ENCODE data around the gene BMP5. TPM values are rescaled to one million over a fixed set of nuclear protein-coding genes. Genes with fewer than 3 reads are reported as not detected.

The BMP5 gene
- polyA plus RNA-seq, 1 experiment: not detected

DNA sequence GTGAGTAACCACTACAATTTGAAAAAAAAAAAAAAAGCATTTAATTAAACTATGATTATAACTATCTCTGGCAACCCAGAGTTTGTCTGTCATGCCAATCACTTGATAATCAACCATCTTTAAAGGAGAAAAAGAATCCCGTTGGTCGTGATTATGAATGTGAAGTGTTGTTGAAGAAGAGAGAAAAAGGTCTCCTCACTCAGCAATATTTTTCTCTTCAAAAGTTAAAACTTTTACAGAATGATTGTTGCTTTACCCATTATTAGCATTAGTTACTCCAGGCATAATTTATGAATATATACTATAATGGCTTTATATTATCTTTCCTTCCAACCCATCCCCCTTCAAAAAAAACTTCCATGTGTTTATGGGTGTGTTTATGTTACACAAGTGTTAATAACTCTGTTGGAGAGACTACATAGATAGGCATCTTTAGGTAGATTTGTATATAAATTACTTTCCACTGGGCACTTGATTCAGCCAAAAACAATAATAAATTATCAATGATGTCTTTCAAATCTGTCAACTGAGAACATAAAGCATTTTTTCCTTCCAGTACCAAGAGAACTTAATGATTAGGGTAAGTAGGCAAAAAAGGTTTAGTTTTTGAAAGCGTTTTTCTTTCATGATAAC is 5.1 kb downstream of the BMP5 start:
- peaks cover 5% of the 10 kb centered on the region for H3K27me3 ChIP-seq (ENCODE audit: control insufficient read depth, insufficient read depth, low read length)
- POLR2A ChIA-PET: no interaction called here
- no peaks in the 10 kb centered on the region for H3K36me3 ChIP-seq (ENCODE audit: control insufficient read depth, insufficient read depth, low read length)
- no peak for DNase-seq (ENCODE audit: low read depth)
- TF ChIP-seq, protein P1, sequence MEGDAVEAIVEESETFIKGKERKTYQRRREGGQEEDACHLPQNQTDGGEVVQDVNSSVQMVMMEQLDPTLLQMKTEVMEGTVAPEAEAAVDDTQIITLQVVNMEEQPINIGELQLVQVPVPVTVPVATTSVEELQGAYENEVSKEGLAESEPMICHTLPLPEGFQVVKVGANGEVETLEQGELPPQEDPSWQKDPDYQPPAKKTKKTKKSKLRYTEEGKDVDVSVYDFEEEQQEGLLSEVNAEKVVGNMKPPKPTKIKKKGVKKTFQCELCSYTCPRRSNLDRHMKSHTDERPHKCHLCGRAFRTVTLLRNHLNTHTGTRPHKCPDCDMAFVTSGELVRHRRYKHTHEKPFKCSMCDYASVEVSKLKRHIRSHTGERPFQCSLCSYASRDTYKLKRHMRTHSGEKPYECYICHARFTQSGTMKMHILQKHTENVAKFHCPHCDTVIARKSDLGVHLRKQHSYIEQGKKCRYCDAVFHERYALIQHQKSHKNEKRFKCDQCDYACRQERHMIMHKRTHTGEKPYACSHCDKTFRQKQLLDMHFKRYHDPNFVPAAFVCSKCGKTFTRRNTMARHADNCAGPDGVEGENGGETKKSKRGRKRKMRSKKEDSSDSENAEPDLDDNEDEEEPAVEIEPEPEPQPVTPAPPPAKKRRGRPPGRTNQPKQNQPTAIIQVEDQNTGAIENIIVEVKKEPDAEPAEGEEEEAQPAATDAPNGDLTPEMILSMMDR (IDR thresholded peaks at IDR 0.05; ENCODE audit: insufficient read depth, low read depth, low read length): no peak
- no peak overlapping the region for H3K4me3 ChIP-seq (ENCODE audit: low read depth, low read length)
- CTCF ChIA-PET: no interaction called here

DNA sequence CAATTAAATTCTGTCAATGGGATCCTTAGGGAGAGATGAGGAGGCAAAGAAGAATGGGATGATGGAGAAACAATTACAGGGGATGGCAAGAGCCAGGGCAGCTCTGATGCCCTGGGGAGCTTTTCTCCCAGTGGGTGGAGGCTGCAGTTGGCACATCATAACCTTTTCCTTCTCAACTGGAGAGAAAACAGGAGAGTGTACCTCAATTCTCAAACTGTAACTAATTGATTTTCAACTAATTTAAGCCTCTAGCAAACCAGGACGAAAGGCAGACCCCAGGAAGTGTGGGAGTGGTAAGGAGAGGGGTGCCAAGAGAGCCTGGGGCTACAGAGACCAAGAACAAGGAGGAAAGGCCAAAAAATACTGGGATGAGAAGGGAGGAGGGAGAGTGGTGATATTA is 5.7 kb downstream of the BMP5 start:
- TF ChIP-seq, protein P1 (IDR thresholded peaks at IDR 0.05; ENCODE audit: insufficient read depth, low read depth, low read length): no peak
- CTCF ChIA-PET: interaction anchor here (1.4 kb wide), 1 partner anchor 18 kb away, joined by 3 read pairs; no protein-coding TSS in a partner anchor
- Histone ChIP-seq H3K27me3 (ENCODE audit: control insufficient read depth, insufficient read depth, low read length) (peaks cover 5% of the 10 kb centered on the region), H3K36me3 (ENCODE audit: control insufficient read depth, insufficient read depth, low read length) (no peaks in the 10 kb centered on the region), H3K4me3 (ENCODE audit: low read depth, low read length) (no peak overlapping the region)
- POLR2A ChIA-PET: no interaction called here
- DNase-seq (ENCODE audit: low read depth): no peak

DNA sequence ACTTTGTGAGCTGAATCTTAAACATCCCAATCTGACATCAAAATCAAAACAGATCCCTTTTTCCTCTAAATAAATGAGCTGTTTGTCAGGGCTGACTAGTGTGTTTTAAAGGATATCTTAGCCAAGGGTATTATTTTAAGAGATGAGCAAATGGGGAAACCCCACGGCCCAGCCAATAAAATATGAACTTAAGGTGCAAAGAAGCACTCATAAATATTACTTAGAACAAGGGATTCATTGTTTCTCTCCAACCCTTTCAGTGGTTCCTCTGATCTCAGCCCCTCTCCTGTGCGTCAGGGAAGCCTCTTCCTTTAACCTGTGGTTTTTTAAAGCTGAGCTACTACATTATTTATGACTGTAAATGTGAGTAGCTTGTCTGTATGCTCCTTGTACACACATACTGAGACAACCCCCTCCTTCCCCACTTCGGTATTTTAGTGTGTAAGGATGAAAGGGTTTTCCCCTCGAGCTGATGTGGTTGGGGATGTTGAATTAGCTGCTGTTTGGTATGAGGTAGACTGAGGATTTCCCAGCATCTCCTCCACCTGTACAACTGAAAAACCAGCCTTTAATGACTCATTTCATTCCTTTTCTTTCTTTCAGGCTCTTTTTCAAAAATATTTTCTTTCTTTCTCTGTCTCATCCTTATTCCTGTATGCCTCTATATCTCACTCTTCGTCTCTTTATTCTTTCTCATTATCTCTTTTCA is 6.5 kb downstream of the BMP5 start:
- POLR2A ChIA-PET: no interaction called here
- CTCF ChIA-PET: interaction anchor here (1.4 kb wide), 1 partner anchor 18 kb away, joined by 3 read pairs; no protein-coding TSS in a partner anchor

DNA sequence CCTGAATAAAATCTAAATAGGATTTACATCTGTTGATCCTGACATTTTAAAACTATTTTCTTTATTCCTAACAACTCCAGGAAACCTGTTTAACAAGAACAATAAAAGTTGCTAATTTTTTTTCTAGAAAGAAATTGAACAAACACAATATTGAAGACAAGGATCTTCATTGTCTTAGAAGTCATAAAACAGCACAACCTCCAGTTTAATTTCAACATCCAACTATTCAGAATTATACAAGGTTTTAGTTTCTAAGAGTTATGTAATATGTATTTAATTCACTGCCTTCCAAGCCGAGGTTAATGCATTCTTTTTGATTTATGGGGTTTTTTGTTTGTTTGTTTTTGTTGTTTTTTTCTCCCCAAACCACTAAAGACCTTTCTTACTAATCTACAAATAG is 7.2 kb downstream of the BMP5 start:
- ChIA-PET POLR2A (no interaction called here), CTCF (interaction anchor here (1.4 kb wide), 1 partner anchor 19 kb away, joined by 3 read pairs; no protein-coding TSS in a partner anchor)
- Histone ChIP-seq H3K36me3 (ENCODE audit: control insufficient read depth, insufficient read depth, low read length) (no peaks in the 10 kb centered on the region), H3K4me3 (ENCODE audit: low read depth, low read length) (no peak overlapping the region), H3K27me3 (ENCODE audit: control insufficient read depth, insufficient read depth, low read length) (peaks cover 1% of the 10 kb centered on the region; the same call in 1 of the 2 replicates)
- TF ChIP-seq, protein P1 (IDR thresholded peaks at IDR 0.05; ENCODE audit: insufficient read depth, low read depth, low read length): no peak
- DNase-seq (ENCODE audit: low read depth): no peak

More for the DNA sequence above, 6.5 kb downstream of the BMP5 start:
- DNase-seq (ENCODE audit: low read depth): no peak
- TF ChIP-seq, protein P1 (IDR thresholded peaks at IDR 0.05; ENCODE audit: insufficient read depth, low read depth, low read length): no peak
- Histone ChIP-seq H3K36me3 (ENCODE audit: control insufficient read depth, insufficient read depth, low read length) (no peaks in the 10 kb centered on the region), H3K4me3 (ENCODE audit: low read depth, low read length) (no peak overlapping the region), H3K27me3 (ENCODE audit: control insufficient read depth, insufficient read depth, low read length) (peaks cover 1% of the 10 kb centered on the region; the same call in 1 of the 2 replicates)

DNA sequence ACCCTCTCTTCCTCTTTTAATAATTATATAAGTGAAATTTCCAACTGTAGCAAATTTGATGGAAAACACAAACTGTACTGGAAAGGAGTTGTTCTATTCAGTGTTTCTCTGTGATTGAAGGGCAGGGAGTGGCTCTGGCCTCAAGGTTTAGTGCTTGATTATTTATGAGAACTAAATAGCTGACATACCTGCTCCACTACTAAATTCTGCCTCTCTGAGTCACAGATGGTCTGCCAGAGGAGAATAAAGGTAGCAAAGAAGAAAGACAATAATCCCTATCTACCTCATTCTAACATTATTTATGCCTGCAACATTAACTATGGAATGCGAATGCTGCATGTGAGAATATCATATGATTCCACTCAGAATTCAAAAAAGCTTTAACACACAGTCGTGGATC is 9.3 kb downstream of the BMP5 start:
- Histone ChIP-seq H3K36me3 (ENCODE audit: control insufficient read depth, insufficient read depth, low read length) (no peaks in the 10 kb centered on the region), H3K4me3 (ENCODE audit: low read depth, low read length) (no peak overlapping the region), H3K27me3 (ENCODE audit: control insufficient read depth, insufficient read depth, low read length) (peaks cover 1% of the 10 kb centered on the region; the same call in 1 of the 2 replicates)
- POLR2A ChIA-PET: no interaction called here
- CTCF ChIA-PET: no interaction called here
- TF ChIP-seq, protein P1 (IDR thresholded peaks at IDR 0.05; ENCODE audit: insufficient read depth, low read depth, low read length): no peak
- no peak for DNase-seq (ENCODE audit: low read depth)

All from BJ (cell line).